NCI-H2107 treated with DMSO at 0.1 percent for 48 hours (cell line): ENCODE data around the gene KRTAP5-11.
"Not testable (repeated sequence)": the region's sequence is repeated elsewhere in the genome, so short reads cannot be mapped to it uniquely, and the experiment has no call there.

Source experiments
- DNase-seq: peaks from one replicate; lab custom pipeline; 2025; ENCODE audit not compliant: unreplicated experiment; lab: John Stamatoyannopoulos, UW

Gene KRTAP5-11

DNA sequence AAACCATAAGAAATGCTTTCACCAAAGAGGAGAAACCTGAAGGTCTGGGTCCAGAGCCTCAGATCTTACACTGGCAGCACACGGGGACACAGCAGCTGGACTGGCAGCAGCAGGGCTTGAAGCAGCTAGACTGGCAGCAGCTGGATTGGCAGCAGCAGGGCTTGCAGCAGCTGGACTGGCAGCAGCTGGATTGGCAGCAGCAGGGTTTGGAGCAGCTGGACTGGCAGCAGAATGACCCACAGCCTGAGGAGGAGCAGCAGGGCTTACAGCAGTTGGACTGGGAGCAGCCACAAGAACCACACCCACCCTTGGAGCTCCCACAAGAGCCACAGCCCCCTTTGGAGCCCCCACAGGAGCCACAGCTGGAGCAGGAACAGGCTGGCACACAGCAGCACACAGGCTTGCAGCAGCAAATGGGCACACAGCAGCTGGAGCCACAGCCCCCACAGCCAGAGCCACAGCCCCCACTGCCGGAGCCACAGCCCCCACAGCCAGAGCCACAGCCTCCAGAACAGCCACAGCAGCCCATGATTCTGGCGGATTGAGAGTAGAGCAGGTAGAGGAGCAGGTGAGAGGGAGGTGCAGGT is at the start of gene KRTAP5-11:
Gene KRTAP5-11, minus strand, starts transcription at position 567 of the 587 bp plus-strand sequence. Its CDS starts 38 bp downstream, at position 529.
- DNase-seq, result no peak

DNA sequence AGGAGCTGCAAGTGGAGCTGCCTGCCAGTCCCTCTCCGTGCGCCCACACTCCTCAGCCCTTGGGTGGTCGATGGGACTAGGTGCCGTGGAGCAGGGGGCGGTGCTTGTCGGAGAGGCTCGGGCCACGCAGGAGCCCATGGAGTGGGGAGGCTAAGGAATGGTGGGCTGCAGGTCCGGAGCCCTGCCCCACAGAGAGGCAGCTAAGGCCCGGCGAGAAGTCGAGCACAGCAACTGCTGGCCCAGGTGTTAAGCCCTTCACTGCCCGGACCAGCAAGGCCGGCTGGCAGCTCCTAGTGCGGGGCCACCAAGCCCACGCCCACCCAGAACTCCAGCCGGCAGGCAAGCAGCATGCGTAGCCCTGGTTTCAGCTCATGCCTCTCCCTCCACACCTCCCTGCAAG is 48.9 kb upstream of the KRTAP5-11 start:
- DNase-seq, result not testable (repeated sequence)

DNA sequence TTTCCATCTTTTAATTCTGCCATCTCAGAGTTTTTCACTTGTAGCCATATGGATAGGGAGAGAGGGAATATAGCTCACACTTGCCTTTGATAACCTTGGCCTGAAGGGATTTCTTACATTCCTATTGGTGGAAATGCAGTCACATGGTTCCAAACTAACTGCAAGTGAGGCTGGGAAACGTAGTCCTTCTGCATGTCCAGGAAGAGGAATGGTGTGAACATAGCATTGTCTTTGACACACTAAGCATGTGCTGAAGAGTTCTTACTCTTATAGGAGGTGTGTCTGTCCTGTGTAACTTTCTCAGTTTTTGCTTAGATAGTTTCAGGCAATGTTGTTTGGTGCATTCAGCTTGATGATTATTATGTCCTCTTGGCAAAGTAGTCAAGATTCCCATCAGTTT is 47.4 kb upstream of the KRTAP5-11 start:
- not testable (repeated sequence) for DNase-seq

DNA sequence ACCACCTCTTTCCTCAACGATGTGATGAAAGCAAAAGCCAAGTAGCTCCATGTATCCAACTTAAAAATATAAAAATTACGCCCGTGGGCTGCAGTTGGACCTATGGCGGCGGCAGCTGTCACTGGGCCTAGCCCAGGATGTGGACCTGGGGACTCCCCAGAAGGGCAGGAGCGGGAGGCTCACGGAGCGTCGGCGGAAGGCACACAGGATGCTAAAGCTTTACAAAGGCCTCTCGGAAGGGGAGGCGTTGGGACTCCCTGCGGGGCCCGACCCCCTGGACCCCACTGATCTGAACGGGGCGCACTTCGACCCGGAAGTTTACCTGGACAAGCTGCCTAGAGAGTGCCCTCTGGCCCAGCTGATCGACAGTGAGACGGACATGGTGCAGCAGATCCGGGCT is 46.3 kb upstream of the KRTAP5-11 start:
- not testable (repeated sequence) for DNase-seq

GRCh38 chr11:71623226-71623625 is 40.6 kb upstream of the KRTAP5-11 start:
- not testable (repeated sequence) for DNase-seq

DNA sequence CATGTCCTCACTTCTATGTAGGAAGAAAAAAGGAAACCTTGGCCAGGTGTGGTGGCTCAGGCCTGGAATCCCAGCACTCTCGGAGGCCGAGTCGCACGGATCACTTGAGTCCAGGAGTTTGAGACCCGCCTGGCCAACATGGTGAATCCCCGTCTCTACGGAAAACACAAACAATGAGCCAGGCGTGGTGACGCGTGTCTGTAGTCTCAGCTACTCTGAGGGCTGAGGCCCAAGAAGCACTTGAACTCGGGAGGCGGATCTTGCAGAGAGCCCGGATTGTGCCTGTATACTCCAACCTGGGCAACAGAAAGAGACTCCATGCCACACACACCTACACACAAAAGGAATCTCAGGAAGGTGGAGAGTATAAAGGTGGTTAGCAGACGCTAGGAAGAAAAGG is 39.9 kb upstream of the KRTAP5-11 start:
- DNase-seq, result not testable (repeated sequence)

- not testable (repeated sequence) for DNase-seq
These were observed 32.3 kb upstream of the KRTAP5-11 start for GRCh38 chr11:71615003-71615402.

GRCh38 chr11:71614366-71614917 is 31.8 kb upstream of the KRTAP5-11 start:
- not testable (repeated sequence) for DNase-seq

DNA sequence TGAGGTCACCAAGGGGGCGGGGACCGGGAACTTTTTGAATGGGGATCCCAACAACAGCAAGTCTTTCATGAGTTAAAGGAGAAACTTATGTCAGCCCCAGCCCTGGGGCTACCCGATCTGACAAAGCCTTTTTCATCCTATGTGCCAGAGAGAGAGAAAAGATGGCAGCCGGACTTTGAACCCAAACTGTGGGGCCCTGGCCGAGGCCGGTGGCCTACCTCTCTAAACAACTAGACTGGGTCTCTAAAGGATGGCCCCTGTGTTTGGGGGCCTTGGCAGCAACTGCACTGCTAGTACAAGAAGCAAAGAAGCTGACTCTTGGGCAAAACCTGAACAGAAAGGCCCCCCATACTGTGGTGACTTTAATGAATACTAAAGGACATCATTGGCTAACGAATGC is 31.3 kb upstream of the KRTAP5-11 start:
- DNase-seq, result not testable (repeated sequence)

DNA sequence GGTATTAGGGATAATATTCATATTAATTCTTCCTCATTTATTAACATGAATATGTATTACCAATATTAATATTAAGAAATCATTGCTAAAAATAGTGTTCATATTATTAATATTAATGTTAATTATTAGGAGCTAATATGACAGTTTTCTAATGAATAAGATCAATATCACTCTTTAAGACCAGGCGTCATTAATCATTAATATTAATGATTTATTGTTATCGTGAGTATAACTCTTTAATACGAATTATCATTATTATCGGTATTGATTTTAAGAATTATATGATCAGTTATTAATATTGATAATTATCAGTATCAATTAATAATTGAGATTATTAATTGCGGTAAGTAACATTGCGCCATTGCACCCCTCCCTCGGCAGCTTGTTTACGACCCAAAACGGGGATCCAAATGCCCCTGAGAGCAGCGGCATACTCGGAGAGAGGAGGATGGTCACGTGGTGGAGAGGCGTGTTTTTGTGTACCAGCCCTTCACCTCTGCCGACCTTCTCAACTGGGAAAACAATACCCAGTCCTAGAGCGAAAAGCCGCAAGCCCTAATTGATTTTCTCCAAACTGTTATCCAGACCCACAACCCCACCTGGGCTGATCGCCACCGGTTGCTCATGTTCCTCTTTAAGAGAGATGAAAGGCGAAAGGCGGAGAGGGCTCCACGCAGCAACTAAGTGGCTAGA is 28.7 kb upstream of the KRTAP5-11 start:
- not testable (repeated sequence) for DNase-seq

- not testable (repeated sequence) for DNase-seq
These were observed 25.6 kb upstream of the KRTAP5-11 start for GRCh38 chr11:71608272-71608671.

- not testable (repeated sequence) for DNase-seq
These were observed 25.0 kb upstream of the KRTAP5-11 start for GRCh38 chr11:71607520-71608216.

DNA sequence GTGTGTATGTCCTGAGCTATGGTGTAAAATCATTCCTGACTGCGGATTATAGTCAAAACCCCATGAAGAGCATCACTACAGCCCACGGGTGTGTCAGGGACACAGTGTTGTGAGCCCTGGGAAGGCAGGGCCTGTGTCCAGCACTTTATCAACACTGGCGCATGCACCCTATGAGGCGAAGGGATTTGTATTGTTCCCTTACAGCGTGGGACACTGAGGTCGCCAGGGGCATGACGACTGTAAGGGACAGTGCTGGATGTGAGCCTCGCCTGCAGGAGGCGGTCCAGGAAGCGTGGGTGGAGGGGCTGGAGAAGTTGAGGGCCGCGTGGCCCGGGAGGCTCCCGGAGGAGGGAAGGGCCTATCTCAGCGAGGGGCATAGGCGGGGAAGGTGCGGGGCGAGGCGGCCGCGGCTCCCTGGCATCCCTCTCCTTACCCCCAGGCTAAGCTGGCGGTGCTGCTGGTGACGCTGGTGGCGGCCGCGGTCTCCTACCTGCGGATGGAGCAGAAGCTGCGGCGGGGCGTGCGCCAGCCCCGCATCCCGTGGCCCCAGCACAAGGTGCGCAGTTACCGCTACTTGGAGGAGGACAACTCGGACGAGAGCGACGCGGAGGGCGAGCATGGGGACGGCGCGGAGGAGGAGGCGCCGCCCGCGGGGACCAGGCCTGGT is 24.3 kb upstream of the KRTAP5-11 start:
- not testable (repeated sequence) for DNase-seq

GRCh38 chr11:71604798-71605488 is 22.3 kb upstream of the KRTAP5-11 start:
- DNase-seq, result not testable (repeated sequence)

DNA sequence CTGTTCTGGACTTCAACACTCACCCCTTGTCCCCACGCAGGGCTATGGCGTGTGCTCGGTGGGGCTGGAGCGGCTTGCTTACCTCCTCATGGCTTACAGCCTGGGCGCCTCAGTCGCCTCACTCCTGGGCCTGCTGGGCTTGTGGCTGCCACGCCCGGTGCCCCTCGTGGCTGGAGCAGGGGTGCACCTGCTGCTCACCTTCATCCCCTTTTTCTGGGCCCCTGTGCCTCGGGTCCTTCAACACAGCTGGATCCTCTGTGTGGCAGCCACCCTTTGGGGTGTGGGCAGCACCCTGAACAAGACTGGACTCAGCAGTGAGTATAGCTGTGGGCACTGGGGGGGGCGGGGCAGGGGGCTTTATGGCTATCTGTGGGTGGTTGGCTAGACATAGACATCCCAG is 20.5 kb upstream of the KRTAP5-11 start:
- DNase-seq, result not testable (repeated sequence)

- not testable (repeated sequence) for DNase-seq
These were observed 6.9 kb upstream of the KRTAP5-11 start for GRCh38 chr11:71589546-71589920.

- not testable (repeated sequence) for DNase-seq
These were observed 6.3 kb upstream of the KRTAP5-11 start for GRCh38 chr11:71588822-71589545.

DNA sequence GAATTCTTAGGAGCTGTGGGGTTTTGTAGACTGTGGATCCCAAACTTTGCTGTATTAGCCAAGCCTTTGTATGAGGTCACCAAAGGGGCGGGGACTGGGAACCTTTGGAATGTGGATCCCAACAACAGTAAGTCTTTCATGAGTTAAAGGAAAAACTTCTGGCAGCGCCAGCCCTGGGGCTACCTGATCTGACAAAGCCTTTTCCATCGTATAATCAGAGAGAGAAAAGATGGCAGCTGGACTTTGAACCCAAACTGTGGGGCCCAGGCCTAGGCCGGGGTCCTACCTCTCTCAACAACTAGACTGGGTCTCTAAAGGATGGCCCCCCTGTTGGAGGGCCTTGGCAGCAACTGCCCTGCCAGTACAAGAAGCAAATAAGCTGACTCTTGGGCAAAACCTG is 5.6 kb upstream of the KRTAP5-11 start:
- not testable (repeated sequence) for DNase-seq

- DNase-seq, result not testable (repeated sequence)
These were observed 3.0 kb upstream of the KRTAP5-11 start for GRCh38 chr11:71585673-71586072.

DNA sequence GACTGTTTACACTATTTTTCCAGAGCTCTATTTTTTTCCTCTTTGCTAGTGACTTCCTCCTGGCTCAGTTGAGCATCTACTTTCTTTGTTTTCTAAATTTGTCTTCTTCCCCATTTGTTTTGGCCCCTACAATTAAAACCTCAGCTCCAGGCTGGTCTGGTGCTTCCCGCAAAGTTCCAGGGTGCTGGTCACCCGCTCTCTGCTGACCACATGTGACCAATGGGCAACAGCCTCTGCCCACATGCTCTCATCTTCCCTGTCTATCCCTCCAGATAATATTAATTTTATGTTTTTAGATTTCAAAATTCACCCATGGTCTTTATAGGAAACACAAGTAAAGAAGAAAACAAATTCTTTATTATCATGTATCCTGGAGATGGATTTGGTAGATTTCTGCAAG is 294 bp upstream of the KRTAP5-11 start:
- DNase-seq, result not testable (repeated sequence)
